Ascending aorta (tissue), 2 donors: ENCODE results near the gene BLID. TPM values are rescaled to one million over a fixed set of nuclear protein-coding genes. Genes with fewer than 3 reads are reported as not detected.
A peak's percentile ranks its signal among the peaks of the same experiment; 100 is the strongest.

ENCODE experiments used
- DNase-seq, 2 donors: peaks; one replicate each; pipeline ENCODE4 v3.0.0-alpha.2; 2019; ENCODE audit warnings: low spot score in 2 of 2
- H3K27ac ChIP-seq, 2 donors: fragments of 200-600 bp; sonication (generic); one replicate each; pipeline ENCODE4 v1.5.1; 2016 to 2017; ENCODE audit warnings: mild to moderate bottlenecking in 1 of 2
- H3K27me3 ChIP-seq: fragments of 200-600 bp; sonication (generic); one replicate; pipeline ENCODE4 v1.5.1; 2017
- H3K36me3 ChIP-seq, 2 donors: fragments of 200-600 bp; sonication (generic); one replicate each; pipeline ENCODE4 v1.5.1; 2016
- H3K4me1 ChIP-seq, 2 donors: fragments of 200-600 bp; sonication (generic); one replicate each; pipeline ENCODE4 v1.5.1; 2016 to 2017; ENCODE audit warnings: mild to moderate bottlenecking in 1 of 2
- H3K4me3 ChIP-seq, 2 donors: fragments of 200-600 bp; sonication (generic); one replicate each; pipeline ENCODE4 v1.5.1; 2016 to 2017; ENCODE audit warnings: mild to moderate bottlenecking in 1 of 2
- H3K9me3 ChIP-seq, 2 donors: fragments of 200-600 bp; sonication (generic); one replicate each; pipeline ENCODE4 v1.5.1; 2016
- intact Hi-C: fragments of 100-400 bp; cut with DNase I; formaldehyde crosslinking; loops from one replicate; pipeline ENCODE4 v1.15.1; 2023
- total RNA-seq: library from RNA; depleted of rRNA; stranded (reverse); fragments of >200 nt; gene quantifications from one replicate; pipeline ENCODE4 v1.1.0, GENCODE V29; 2016
- TF ChIP-seq, protein P1 (sequence below), 3 experiments: fragments of 200-600 bp in 2 of 3; fragments of 450-650 bp in 1 of 3; sonication (generic) in 2 of 3; IDR thresholded peaks; one replicate each; pipeline ENCODE4 v1.5.1; 2016 to 2019; ENCODE audit warnings: antibody characterized with exemption in 3 of 3, mild to moderate bottlenecking in 1 of 3, moderate library complexity in 1 of 3

The BLID gene
- total RNA-seq, 1 donor from 2014 or later, result not detected

GRCh38 chr11:122089111-122089510 is 26.9 kb downstream of the BLID start:
- Histone ChIP-seq H3K4me3 (no peak overlapping the region), H3K36me3 (peaks cover 16 to 27% of the 10 kb centered on the region in 2 donors), H3K4me1 (peaks cover 12 to 34% of the 10 kb centered on the region in 2 donors), H3K9me3 (no peaks in the 10 kb centered on the region), H3K27ac (peak overlapping the region; percentile 66 to 71), H3K27me3 (no peaks in the 10 kb centered on the region)
- intact Hi-C loops, result loop anchor here (5.0 kb wide), 1 partner anchor 42 kb away; no protein-coding TSS in a partner anchor
- TF ChIP-seq, protein P1, sequence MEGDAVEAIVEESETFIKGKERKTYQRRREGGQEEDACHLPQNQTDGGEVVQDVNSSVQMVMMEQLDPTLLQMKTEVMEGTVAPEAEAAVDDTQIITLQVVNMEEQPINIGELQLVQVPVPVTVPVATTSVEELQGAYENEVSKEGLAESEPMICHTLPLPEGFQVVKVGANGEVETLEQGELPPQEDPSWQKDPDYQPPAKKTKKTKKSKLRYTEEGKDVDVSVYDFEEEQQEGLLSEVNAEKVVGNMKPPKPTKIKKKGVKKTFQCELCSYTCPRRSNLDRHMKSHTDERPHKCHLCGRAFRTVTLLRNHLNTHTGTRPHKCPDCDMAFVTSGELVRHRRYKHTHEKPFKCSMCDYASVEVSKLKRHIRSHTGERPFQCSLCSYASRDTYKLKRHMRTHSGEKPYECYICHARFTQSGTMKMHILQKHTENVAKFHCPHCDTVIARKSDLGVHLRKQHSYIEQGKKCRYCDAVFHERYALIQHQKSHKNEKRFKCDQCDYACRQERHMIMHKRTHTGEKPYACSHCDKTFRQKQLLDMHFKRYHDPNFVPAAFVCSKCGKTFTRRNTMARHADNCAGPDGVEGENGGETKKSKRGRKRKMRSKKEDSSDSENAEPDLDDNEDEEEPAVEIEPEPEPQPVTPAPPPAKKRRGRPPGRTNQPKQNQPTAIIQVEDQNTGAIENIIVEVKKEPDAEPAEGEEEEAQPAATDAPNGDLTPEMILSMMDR (IDR thresholded peaks at IDR 0.05), result no peak
- DNase-seq, result no peak

GRCh38 chr11:122085712-122086111 is 30.3 kb downstream of the BLID start:
- DNase-seq, result no peak
- no peaks in the 10 kb centered on the region for H3K27me3 ChIP-seq
- no peaks in the 10 kb centered on the region for H3K9me3 ChIP-seq
- peaks cover 11 to 19% of the 10 kb centered on the region in 2 donors for H3K36me3 ChIP-seq
- peaks cover 10 to 21% of the 10 kb centered on the region in 2 donors for H3K4me1 ChIP-seq
- H3K27ac ChIP-seq, result peak overlapping the region; percentile 42 to 58
- TF ChIP-seq, protein P1 (IDR thresholded peaks at IDR 0.05), result no peak
- no peak overlapping the region for H3K4me3 ChIP-seq
- intact Hi-C loops, result loop anchor here (5.0 kb wide), 1 partner anchor 38 kb away; no protein-coding TSS in a partner anchor

- intact Hi-C loops, result loop anchor here (5.0 kb wide), 1 partner anchor 38 kb away; no protein-coding TSS in a partner anchor
- H3K27ac ChIP-seq, result peak overlapping the region; percentile 42 to 58
- TF ChIP-seq, protein P1 (IDR thresholded peaks at IDR 0.05), result no peak
- no peak for DNase-seq
- H3K36me3 ChIP-seq, result peaks cover 11 to 14% of the 10 kb centered on the region in 2 donors
- no peaks in the 10 kb centered on the region for H3K9me3 ChIP-seq
- no peaks in the 10 kb centered on the region for H3K27me3 ChIP-seq
- H3K4me1 ChIP-seq, result peaks cover 10 to 19% of the 10 kb centered on the region in 2 donors
- no peak overlapping the region for H3K4me3 ChIP-seq
These were observed 30.8 kb downstream of the BLID start for GRCh38 chr11:122085264-122085663.

- intact Hi-C loops, result no loop called here
- Histone ChIP-seq H3K27me3 (no peaks in the 10 kb centered on the region), H3K36me3 (no peaks in the 10 kb centered on the region), H3K27ac (peak overlapping the region; percentile 0 to 5), H3K4me1 (peaks cover 7 to 13% of the 10 kb centered on the region in 2 donors), H3K4me3 (no peak overlapping the region), H3K9me3 (no peaks in the 10 kb centered on the region)
- TF ChIP-seq, protein P1 (IDR thresholded peaks at IDR 0.05), result no peak
- no peak for DNase-seq
These were observed 33.8 kb downstream of the BLID start for GRCh38 chr11:122082205-122082604.

GRCh38 chr11:122081073-122081472 is 34.9 kb downstream of the BLID start:
- peak overlapping the region in 1 of 2 donors; percentile 0 for H3K27ac ChIP-seq
- no peaks in the 10 kb centered on the region for H3K36me3 ChIP-seq
- intact Hi-C loops, result no loop called here
- H3K27me3 ChIP-seq, result no peaks in the 10 kb centered on the region
- TF ChIP-seq, protein P1 (IDR thresholded peaks at IDR 0.05), result no peak
- peaks cover 6 to 13% of the 10 kb centered on the region in 2 donors for H3K4me1 ChIP-seq
- DNase-seq, result no peak
- no peaks in the 10 kb centered on the region for H3K9me3 ChIP-seq
- no peak overlapping the region for H3K4me3 ChIP-seq

GRCh38 chr11:122077459-122077858 is 38.6 kb downstream of the BLID start:
- Histone ChIP-seq H3K4me3 (no peak overlapping the region), H3K4me1 (peaks cover 0 to 13% of the 10 kb centered on the region in 2 donors), H3K27me3 (no peaks in the 10 kb centered on the region), H3K27ac (no peak overlapping the region), H3K9me3 (no peaks in the 10 kb centered on the region), H3K36me3 (no peaks in the 10 kb centered on the region)
- TF ChIP-seq, protein P1 (IDR thresholded peaks at IDR 0.05), result no peak
- intact Hi-C loops, result no loop called here
- no peak for DNase-seq
